GM12865 (cell line): ENCODE measurements around the gene FOCAD.

Source experiments
- DNase-seq: peaks from one replicate; pipeline ENCODE4 v3.0.0; 2010; ENCODE audit warnings: low read depth
- H3K4me3 ChIP-seq: 2 replicates; pipeline ENCODE4 v1.5.1; 2011; ENCODE audit warnings: mild to moderate bottlenecking, low read depth, low read length, control low read depth
- TF ChIP-seq, protein P1 (sequence below): IDR thresholded peaks from 2 replicates; pipeline ENCODE4 v1.5.1; 2011; ENCODE audit warnings: low read length, control low read depth, low read depth, inconsistent platforms; ENCODE audit not compliant: insufficient read depth; ENCODE audit errors: missing control alignments

FOCAD gene

DNA sequence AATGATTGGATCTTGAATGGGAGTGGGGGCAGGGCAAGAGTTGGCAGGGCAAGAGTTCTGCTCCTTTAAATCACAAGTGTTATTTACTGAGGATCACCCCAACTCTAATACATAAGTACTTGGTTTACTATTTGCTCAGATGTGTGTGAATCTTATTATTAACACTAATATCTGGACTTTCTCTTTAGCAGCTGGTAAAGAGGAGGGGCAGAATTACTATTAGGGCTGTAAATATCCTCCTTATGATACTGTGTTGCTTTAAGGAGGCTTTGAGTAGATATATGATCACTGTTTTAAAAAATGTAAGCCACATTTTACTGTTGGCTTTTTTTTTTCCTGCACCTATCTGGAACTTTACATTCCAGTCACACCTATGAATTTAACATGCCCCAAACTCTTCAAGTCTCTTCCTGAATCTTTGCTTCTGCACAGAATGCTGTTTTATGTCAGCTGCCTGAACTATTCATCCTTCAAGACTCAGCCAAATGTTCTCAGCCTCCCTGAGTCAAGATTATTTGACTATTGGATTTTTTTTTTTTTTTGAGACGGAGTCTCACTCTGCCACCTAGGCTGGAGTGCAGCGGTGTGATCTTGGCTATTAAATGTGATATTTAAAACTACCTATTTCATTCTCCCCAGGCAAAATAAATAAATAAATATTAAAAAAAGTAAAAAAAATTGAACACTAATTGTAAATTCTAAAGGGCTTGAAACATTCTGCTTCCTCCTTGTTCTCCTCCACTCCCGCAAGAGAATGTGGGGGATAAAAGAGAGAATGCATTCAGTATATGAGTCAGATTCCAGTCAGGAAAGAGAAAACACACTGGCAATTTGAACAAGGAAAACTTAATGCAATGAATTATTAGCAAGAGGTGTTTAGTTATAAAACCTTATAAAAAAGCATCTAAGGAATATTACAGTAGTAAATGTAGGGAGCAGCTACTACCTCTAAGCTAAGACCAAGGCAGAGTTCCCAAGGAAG is 99.3 kb downstream of the FOCAD start:
- no peak for DNase-seq
- H3K4me3 ChIP-seq, result no peak overlapping the region
- TF ChIP-seq, protein P1, sequence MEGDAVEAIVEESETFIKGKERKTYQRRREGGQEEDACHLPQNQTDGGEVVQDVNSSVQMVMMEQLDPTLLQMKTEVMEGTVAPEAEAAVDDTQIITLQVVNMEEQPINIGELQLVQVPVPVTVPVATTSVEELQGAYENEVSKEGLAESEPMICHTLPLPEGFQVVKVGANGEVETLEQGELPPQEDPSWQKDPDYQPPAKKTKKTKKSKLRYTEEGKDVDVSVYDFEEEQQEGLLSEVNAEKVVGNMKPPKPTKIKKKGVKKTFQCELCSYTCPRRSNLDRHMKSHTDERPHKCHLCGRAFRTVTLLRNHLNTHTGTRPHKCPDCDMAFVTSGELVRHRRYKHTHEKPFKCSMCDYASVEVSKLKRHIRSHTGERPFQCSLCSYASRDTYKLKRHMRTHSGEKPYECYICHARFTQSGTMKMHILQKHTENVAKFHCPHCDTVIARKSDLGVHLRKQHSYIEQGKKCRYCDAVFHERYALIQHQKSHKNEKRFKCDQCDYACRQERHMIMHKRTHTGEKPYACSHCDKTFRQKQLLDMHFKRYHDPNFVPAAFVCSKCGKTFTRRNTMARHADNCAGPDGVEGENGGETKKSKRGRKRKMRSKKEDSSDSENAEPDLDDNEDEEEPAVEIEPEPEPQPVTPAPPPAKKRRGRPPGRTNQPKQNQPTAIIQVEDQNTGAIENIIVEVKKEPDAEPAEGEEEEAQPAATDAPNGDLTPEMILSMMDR, result no peak

DNA sequence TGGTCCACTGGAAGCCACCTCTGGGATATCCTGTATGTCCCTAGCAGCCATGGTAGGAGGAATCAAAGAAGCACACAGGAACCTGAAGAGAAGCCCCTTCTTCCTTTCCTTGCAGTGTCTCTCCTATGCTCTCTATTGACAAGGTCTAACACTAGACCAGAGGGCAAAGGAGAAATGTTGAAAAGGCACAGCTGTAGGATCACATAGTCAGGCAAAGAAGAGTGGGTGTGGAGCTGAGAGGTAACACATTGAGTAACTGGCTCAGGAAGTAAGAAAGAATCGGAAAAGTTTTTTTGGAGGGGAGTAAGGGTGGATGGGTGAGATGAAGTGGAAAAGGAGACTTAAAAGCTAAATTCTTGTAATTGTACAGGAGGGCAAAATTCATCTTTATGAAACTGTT is 100.1 kb downstream of the FOCAD start:
- H3K4me3 ChIP-seq, result no peak overlapping the region
- TF ChIP-seq, protein P1, result no peak
- DNase-seq, result no peak

- DNase-seq, result no peak
- TF ChIP-seq, protein P1, result no peak
- no peak overlapping the region for H3K4me3 ChIP-seq
These were observed 102.7 kb downstream of the FOCAD start for GRCh38 chr9:20786807-20787206.

GRCh38 chr9:20788526-20789451 is 104.7 kb downstream of the FOCAD start:
- TF ChIP-seq, protein P1, result no peak
- no peak for DNase-seq
- H3K4me3 ChIP-seq, result no peak overlapping the region

DNA sequence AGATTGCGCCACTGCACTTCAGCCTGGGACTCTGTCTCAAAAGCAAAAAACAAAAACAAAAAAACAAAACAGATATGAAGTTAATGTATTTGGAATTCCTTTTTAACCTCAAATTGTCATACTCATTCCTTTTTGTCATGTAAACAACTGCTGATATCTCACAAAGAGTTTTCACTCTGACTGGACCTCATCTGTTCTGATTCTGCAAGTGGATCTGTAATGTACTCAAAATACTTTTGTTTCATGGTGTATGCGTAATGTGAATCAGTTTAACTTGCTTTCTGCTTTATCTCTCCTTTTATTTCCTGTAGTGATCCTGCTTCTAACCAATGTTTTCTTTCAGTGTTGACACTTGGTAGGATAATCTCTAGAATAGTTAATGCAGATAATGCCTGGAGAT is 106.7 kb downstream of the FOCAD start:
- TF ChIP-seq, protein P1, result no peak

DNA sequence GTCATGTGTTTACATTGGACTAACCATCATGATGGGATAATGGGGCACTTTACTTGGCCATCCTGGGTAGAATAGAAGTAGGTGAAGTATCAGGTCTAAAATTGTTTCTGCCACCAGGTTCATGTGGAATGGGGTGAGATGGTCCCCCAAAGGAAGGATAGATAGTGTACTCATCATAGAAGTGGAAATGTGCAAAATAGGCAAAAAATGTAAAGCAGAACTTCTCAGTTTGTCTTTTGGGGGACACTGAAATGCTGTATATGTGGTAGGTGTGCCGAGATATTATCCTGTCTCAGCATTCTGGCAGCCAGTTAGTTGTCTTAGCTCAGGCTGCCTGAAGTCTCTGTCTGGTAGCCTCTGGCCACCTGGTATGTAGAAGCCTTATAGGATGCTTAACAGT is 107.6 kb downstream of the FOCAD start:
- TF ChIP-seq, protein P1, result no peak
- no peak overlapping the region for H3K4me3 ChIP-seq
- no peak for DNase-seq

More for the DNA sequence above, 106.7 kb downstream of the FOCAD start:
- no peak for DNase-seq
- no peak overlapping the region for H3K4me3 ChIP-seq
